Non-pigmented ciliary epithelial cell (primary cell): ENCODE measurements around the gene PRMT5.
"Not testable (repeated sequence)": the region's sequence is repeated elsewhere in the genome, so short reads cannot be mapped to it uniquely, and the experiment has no call there.

ENCODE experiments used
- DNase-seq: peaks from one replicate; pipeline ENCODE4 v3.0.0-alpha.2; 2010; ENCODE audit warnings: low read depth

PRMT5 gene

DNA sequence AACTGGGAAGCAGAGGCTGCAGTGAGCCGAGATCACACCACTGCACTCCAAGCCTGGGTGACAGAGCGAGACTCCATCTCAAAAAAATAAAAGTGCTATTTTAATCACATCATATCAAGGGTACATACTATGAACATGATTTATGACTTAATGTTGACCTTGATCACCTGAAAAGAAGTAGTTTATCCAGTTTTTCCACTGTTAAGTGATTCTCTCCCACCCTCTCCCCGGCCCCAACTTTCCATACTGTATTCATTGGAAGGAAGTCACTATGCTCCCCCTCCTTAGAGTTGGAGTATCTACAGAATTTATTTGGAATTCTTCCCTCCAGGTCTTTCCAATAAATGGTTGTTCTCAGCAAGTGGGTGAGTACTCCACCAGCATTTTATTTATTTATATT lies 3.0 kb upstream of the PRMT5 start:
- DNase-seq: no peak

DNA sequence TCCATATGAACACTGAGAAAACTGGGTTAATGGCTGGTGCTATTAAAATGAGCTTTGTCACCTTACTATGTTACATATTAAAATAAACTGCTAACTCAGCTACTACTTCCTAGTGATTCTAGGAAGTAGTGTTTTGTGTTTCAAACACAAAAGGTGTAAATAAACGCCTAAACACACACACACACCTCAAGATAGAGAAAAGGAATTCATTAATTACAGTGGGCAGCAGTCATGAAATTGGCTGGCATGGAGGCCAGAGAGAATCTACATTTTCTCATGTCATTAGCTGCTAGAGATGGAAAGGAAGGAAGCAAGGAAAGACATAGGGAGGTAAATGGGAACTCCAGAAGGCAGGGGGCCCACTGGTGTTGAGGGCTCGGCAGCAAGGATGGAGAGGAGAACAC lies 787 bp upstream of the PRMT5 start:
- DNase-seq: no peak

DNA sequence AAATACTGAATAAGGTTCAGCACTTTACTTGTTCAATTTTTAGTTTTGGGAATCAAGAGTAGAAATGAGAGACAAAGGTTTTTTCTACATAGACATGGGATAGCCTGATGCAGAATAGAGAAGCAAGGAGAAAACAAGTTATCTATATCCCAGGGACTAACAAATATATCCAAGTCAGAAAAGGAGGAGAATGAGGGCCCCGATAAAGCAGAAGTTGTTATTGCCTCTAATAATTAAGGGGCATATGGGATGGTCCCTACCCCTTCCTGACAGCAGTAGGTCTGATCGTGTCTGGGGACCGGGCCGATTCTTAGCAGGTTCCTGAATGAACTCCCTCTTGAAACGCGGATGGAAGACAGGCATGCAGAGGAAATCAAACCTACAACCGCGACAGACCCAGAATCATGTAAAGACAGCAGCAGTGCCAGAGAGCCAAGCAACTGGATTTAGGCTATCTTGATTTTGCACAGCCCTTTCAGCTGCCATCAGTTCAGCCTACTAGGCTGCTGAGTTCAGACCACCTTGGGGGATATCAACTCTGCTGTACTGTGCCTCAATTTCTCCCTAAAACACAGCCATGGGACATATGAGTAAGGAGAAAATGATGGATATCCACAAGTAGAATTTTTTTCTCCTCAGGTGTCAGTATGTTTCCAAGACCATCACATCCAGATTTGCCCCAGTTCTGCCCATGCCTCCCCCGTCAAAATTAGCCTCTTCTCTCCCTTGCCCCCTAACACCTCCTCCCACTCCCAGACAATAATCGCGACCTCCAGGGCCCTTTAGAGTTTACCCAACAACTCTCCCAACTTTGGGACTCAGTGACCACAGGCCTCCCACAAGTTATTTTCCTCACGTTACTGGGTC lies 706 bp downstream of the PRMT5 start:
- no peak for DNase-seq

- DNase-seq: no peak
Observed at GRCh38 chr14:22926316-22926715, 2.9 kb downstream of the PRMT5 start.

DNA sequence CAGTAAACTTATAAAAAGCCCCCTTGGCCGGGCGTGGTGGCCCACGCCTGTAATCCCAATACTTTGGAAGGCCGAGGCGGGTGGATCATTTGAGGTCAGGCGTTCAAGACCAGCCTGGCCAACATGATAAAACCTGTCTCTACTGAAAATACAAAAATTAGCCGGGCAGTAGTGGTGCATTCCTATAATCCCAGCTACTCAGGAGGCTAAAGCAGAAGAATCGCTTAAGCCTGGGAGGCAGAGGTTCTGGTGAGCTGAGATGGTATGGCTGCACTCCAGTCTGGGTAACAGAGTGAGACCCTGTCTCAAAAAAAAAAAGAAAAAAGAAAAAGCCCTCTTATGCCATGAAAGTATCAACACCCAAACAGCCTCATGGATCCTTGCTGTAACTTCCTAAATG lies 3.7 kb downstream of the PRMT5 start:
- DNase-seq: no peak

DNA sequence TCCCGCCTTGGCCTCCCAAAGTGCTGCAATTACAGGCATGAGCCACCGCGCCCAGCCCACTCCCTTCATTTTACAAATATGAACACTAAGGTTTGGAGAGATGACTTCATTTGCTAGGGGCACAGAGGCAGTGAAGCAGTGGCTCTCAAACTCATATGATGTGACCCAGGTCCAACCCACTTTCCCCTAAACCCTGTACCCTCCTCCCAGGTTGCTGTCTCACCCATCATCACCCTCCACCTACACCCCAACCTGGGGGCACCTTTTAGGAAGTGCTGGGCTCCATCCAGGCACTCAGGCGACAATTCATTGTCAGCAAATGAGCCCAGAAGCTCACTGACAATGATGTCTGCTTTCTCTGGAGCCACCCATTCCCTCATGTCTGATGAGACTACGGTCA lies 5.4 kb downstream of the PRMT5 start:
- DNase-seq: no peak

- no peak for DNase-seq
Observed at GRCh38 chr14:22922294-22922693, 6.9 kb downstream of the PRMT5 start.

DNA sequence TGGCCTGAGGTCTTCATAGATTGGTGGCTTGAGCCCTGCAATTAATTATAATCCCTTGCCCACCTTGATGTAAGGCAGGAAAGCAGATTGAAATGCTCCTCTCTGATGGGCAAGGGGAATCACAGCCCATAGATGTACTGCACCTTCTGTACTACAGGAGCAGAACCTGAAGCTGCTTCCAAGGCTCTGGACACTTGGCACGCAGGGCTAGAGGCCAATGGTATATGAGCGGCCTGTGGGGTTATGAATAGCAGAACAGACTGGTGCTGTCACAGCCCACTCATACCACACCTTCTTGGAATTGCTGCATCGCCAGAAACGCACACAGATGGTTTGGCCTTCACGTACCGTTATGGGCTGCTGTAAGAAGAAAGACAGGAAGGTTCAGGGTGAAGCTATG lies 8.5 kb downstream of the PRMT5 start:
- no peak for DNase-seq

- DNase-seq: no peak
Observed at GRCh38 chr14:22919601-22919921, 9.6 kb downstream of the PRMT5 start.

- DNase-seq: peak; percentile 100
Observed at GRCh38 chr14:22918804-22919600, 10.2 kb downstream of the PRMT5 start, which contains the start of gene RBM23. RBM23 (minus strand) TSS chr14:22919149.

GRCh38 chr14:22915886-22916521 lies 13.2 kb downstream of the PRMT5 start:
- no peak for DNase-seq

- DNase-seq: not testable (repeated sequence)
Observed at GRCh38 chr14:22914836-22915235, 14.3 kb downstream of the PRMT5 start.

GRCh38 chr14:22910916-22911315 lies 18.3 kb downstream of the PRMT5 start:
- DNase-seq: no peak

DNA sequence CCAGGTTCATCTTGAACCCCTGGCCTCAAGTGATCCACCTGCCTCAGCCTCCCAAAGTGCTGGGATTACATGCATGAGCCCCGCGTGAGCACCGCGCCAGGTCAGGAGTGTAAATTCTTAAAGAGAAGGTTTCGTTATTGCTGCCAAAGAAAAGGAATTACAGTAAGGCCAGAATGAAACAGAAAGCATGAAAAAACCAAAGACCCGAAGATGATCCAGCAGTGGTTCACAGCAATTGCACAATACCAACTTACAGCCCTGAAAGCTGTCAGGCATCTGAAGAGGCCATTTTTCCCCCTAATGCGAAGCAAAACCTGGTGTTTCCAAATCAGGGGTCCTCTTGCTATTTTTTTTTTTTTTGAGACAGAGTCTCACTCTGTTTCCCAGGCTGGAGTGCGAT lies 20.6 kb downstream of the PRMT5 start:
- DNase-seq: no peak

DNA sequence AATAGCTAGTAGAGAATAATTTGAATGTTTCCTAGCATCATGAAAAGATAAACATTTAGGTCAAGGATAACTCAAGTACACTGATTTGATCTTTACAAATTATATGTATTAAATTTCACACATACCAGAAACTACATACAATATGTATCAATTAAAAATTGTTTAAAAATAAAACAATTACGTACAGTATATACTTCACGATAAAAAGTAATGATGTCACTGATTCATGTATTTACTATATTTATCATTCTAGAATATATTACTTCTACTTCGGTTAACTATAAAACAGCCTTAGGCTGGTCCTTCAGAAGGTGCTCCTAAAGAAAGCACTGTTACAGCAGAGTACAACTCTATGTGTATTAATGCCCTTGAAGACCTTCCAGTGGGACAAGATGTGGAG lies 21.7 kb downstream of the PRMT5 start:
- no peak for DNase-seq

GRCh38 chr14:22906073-22906472 lies 23.1 kb downstream of the PRMT5 start:
- DNase-seq: no peak

DNA sequence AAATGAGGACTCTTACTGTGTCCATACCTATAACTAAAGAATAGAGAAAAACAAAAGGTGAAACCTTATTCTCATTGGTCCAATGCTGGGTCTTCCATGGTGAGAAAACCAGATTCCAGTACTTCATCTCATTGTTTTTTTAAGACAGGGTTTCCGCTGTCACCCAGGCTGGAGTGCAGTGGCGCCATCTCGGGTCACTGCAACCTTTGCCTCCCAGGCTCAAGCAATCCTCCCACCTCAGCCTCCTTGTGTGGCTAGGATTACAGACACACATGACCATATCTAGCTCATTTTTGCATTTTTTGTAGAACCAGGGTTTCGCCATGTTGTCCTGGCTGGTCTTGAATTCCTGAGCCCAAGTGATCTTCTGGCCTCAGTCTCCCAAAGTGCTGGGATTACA lies 23.5 kb downstream of the PRMT5 start:
- DNase-seq: no peak

GRCh38 chr14:22903742-22904087 lies 25.5 kb downstream of the PRMT5 start:
- no peak for DNase-seq

GRCh38 chr14:22901799-22902198 lies 27.4 kb downstream of the PRMT5 start:
- no peak for DNase-seq

GRCh38 chr14:22900081-22900799 lies 28.9 kb downstream of the PRMT5 start:
- DNase-seq: no peak

DNA sequence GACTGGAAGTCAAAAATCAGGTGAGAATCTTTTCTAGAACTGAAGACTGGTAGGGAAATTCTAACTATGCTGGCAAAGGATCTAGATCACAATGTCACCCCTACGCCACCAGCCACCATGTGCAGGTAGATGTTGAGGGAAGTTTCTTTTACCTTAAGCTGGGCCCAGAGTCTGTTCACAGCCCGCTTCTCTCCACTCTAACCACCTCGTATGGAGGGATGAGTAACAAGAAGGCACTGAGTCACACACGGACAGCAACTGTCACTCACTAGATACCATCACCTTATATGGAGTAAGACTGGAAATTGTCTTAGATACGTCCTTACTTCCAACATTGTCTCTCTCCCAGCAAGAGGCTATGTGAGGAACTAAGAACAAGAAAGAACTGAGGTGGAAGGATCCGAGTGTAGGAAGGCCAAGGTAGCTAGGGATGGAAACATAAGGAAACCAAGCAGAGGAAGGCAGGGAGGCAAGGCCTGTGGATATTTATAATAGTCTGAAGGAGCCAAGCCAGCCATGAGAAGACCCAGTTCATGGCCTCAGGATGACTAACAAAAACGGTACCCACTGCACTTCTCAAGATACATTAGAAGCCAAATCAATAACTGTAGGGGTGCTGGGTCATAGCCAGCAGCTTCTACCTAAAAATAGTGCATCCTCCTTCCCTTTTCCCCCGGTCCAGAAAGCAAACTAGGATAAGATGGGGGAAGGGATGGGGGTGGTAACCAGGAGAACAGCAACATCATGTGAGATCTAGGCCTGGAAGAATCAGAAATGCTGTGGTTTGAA lies 30.7 kb downstream of the PRMT5 start:
- DNase-seq: no peak

DNA sequence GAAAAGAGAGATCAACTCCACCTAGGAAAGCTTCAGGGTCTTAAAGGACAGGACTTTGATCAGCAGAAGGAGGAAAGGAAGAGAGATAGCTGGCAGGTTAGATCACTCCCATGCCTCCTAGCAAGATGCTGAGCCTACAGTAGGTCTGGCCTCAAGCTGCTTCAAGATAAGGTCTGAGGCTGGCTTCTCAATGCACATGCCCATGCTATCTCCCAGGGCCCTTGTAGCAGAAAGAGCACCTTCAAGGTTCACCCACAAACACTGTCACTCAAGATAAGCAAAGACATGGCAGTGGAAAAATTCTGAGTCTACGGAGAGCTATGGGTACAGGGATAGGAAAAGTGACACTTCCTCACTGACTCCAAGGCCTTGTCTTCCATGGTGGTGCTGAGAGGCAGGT lies 31.8 kb downstream of the PRMT5 start:
- no peak for DNase-seq
